ENCODE measurements around the gene CMIP. TPM values are rescaled to one million over a fixed set of nuclear protein-coding genes. Genes with fewer than 3 reads are reported as not detected.
A peak's percentile ranks its signal among the peaks of the same experiment; 100 is the strongest.

CMIP gene
- total RNA-seq, 4 donors from 2014 or later: 40.0 to 69.6 (median 47.0) TPM

- Histone ChIP-seq H3K27ac (peak overlapping the region; percentile 29 to 56 (median 38)), H3K4me1 (peaks cover 0 to 19% (median 12%) of the 10 kb centered on the region in 4 donors), H3K27me3 (no peaks in the 10 kb centered on the region), H3K36me3 (no peaks in the 10 kb centered on the region), H3K4me3 (no peak overlapping the region), H3K9me3 (no peaks in the 10 kb centered on the region)
- DNase-seq: no peak
- 70 to 80% methylated on average over 4 of the region's 4 CpGs for WGBS, 2 donors (ENCODE audit: low coverage in 1 of 2)
- intact Hi-C loops (cut with DNase I; ENCODE audit: low total_unique reads) (no loop called here), in situ Hi-C loops (cut with MboI; ENCODE audit: low pct_ligation_motif_present in 1 of 4, low pct_unique_long_range_greater_than_20kb in 1 of 4, low sequenced_read_pairs in 3 of 4) (no loop called here)
- TF ChIP-seq, protein P1, sequence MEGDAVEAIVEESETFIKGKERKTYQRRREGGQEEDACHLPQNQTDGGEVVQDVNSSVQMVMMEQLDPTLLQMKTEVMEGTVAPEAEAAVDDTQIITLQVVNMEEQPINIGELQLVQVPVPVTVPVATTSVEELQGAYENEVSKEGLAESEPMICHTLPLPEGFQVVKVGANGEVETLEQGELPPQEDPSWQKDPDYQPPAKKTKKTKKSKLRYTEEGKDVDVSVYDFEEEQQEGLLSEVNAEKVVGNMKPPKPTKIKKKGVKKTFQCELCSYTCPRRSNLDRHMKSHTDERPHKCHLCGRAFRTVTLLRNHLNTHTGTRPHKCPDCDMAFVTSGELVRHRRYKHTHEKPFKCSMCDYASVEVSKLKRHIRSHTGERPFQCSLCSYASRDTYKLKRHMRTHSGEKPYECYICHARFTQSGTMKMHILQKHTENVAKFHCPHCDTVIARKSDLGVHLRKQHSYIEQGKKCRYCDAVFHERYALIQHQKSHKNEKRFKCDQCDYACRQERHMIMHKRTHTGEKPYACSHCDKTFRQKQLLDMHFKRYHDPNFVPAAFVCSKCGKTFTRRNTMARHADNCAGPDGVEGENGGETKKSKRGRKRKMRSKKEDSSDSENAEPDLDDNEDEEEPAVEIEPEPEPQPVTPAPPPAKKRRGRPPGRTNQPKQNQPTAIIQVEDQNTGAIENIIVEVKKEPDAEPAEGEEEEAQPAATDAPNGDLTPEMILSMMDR (IDR thresholded peaks at IDR 0.05): no peak
- TF ChIP-seq EP300 (IDR thresholded peaks at IDR 0.05; ENCODE audit: low read depth) (no peak), POLR2A (IDR thresholded peaks at IDR 0.05) (no peak), POLR2AphosphoS5 (IDR thresholded peaks at IDR 0.05) (no peak)
Measured at GRCh38 chr16:81526199-81526598, 81.6 kb downstream of the CMIP start.

DNA sequence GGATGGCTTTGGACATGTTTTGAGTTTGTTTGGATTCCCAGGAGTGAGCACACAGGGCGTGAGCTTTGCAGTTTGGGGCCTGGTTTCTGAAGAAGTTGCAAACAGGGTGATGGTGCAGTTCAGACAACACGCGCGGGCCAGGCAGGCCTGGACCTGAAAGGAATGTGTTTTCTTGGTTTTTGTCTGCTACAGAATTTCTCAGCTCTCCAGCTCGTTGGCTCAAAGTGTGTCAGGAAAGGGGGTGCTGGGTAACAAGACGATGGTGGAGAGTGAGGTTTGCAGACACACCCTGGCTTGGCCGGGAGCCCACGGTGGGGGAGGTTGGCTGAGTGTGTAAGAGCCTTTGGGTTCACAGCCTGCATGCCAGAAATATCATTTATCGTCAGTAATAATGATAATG lies 82.3 kb downstream of the CMIP start:
- H3K4me1 ChIP-seq: peaks cover 0 to 21% (median 12%) of the 10 kb centered on the region in 4 donors
- WGBS, 2 donors (ENCODE audit: low coverage in 1 of 2): 30 to 57% methylated on average over 3 to 9 of the region's 9 CpGs
- TF ChIP-seq, protein P1 (IDR thresholded peaks at IDR 0.05): no peak
- TF ChIP-seq EP300 (IDR thresholded peaks at IDR 0.05; ENCODE audit: low read depth): no peak
- no peak for TF ChIP-seq POLR2A (IDR thresholded peaks at IDR 0.05)
- no peak for TF ChIP-seq POLR2AphosphoS5 (IDR thresholded peaks at IDR 0.05)
- H3K36me3 ChIP-seq: no peaks in the 10 kb centered on the region
- H3K27ac ChIP-seq: peak overlapping the region; percentile 29 to 56 (median 38)
- H3K27me3 ChIP-seq: no peaks in the 10 kb centered on the region
- H3K9me3 ChIP-seq: no peaks in the 10 kb centered on the region
- no peak overlapping the region for H3K4me3 ChIP-seq
- no peak for DNase-seq
- in situ Hi-C loops (cut with MboI; ENCODE audit: low pct_ligation_motif_present in 1 of 4, low pct_unique_long_range_greater_than_20kb in 1 of 4, low sequenced_read_pairs in 3 of 4) (no loop called here), intact Hi-C loops (cut with DNase I; ENCODE audit: low total_unique reads) (no loop called here)

GRCh38 chr16:81527477-81528178 lies 83.0 kb downstream of the CMIP start:
- Histone ChIP-seq H3K36me3 (no peaks in the 10 kb centered on the region), H3K27ac (no peak overlapping the region), H3K4me3 (no peak overlapping the region), H3K9me3 (no peaks in the 10 kb centered on the region), H3K4me1 (peaks cover 0 to 26% (median 12%) of the 10 kb centered on the region in 4 donors), H3K27me3 (no peaks in the 10 kb centered on the region)
- in situ Hi-C loops (cut with MboI; ENCODE audit: low pct_ligation_motif_present in 1 of 4, low pct_unique_long_range_greater_than_20kb in 1 of 4, low sequenced_read_pairs in 3 of 4): no loop called here
- 86 to 91% methylated on average over 3 to 7 of the region's 7 CpGs for WGBS, 2 donors (ENCODE audit: low coverage in 1 of 2)
- TF ChIP-seq POLR2A (IDR thresholded peaks at IDR 0.05): no peak
- TF ChIP-seq, protein P1 (IDR thresholded peaks at IDR 0.05): no peak
- no peak for TF ChIP-seq EP300 (IDR thresholded peaks at IDR 0.05; ENCODE audit: low read depth)
- TF ChIP-seq POLR2AphosphoS5 (IDR thresholded peaks at IDR 0.05): no peak
- no peak for DNase-seq
- intact Hi-C loops (cut with DNase I; ENCODE audit: low total_unique reads): no loop called here

GRCh38 chr16:81528256-81528655 lies 83.6 kb downstream of the CMIP start:
- Histone ChIP-seq H3K4me3 (no peak overlapping the region), H3K4me1 (peaks cover 0 to 26% (median 17%) of the 10 kb centered on the region in 4 donors), H3K27ac (no peak overlapping the region), H3K27me3 (no peaks in the 10 kb centered on the region), H3K9me3 (no peaks in the 10 kb centered on the region), H3K36me3 (no peaks in the 10 kb centered on the region)
- intact Hi-C loops (cut with DNase I; ENCODE audit: low total_unique reads): no loop called here
- DNase-seq: no peak
- in situ Hi-C loops (cut with MboI; ENCODE audit: low pct_ligation_motif_present in 1 of 4, low pct_unique_long_range_greater_than_20kb in 1 of 4, low sequenced_read_pairs in 3 of 4): no loop called here
- TF ChIP-seq, protein P1 (IDR thresholded peaks at IDR 0.05): no peak
- no peak for TF ChIP-seq POLR2AphosphoS5 (IDR thresholded peaks at IDR 0.05)
- WGBS, 2 donors (ENCODE audit: low coverage in 1 of 2): 90 to 96% methylated on average over 2 of the region's 2 CpGs

Measured in transverse colon (tissue), 4 donors.